ENCODE data around the gene COL19A1. TPM values are rescaled to one million over a fixed set of nuclear protein-coding genes. Genes with fewer than 3 reads are reported as not detected.

COL19A1 gene
- total and polyA plus RNA-seq, 9 of the 15 experiments (the other 6 are each of a cell fraction or from before 2014, with no cell fraction given) = not detected

DNA sequence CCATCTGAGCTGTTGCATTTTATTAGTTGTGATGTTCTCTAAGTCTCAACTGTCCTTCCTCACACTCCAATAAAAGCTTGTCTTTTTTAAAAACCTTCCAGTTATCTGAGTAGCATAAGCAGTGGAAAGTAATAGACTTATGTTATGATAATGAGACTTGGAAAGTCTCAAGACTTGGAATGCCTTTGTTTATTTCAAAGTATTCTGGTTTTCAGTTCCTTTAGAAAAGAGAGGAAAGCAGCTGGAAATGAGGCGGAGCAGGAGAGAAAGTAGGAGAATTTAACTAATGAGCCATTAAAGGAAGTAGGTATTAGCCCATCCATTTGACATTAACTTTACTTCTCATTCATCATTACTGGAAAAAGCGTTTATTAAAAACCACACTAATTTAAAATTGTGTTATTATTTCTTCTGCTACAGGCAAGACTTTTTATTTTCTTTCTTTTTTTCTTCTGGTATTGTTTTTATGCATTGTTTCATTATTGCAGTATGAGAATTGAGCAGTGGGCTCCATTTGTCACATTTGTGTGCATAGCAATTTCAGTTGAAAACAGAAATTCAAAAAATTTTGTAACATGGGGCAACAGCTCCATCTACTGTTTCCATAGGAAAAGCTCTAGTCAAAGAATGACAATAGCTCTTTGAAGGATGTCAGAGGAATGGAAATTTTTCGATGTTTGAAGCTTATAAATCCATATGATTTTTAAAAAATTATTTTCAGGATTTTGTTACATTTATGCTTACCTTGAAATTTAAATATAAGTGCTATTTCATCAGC lies 241.7 kb downstream of the COL19A1 start (continued):
- TF ChIP-seq CC2D1A (IDR thresholded peaks at IDR 0.05) (no peak), ZFP30 (CRISPR knock-in tag; IDR thresholded peaks at IDR 0.05; ENCODE audit: borderline replicate concordance) (no peak), BDP1 (IDR thresholded peaks at IDR 0.05; ENCODE audit: insufficient read depth, insufficient read length) (no peak), TCF7L2 (IDR thresholded peaks at IDR 0.05; ENCODE audit: low read depth, low read length) (no peak), GTF2E2 (tag; IDR thresholded peaks at IDR 0.05) (no peak), HMG20A (CRISPR knock-in tag; conservative IDR thresholded peaks at IDR 0.05) (no peak), KAT8 (IDR thresholded peaks at IDR 0.05; ENCODE audit: low read depth) (no peak), NCOA2 (IDR thresholded peaks at IDR 0.05; ENCODE audit: partially characterized antibody in 2 of 2) (no peak), HMG20B (CRISPR knock-in tag; IDR thresholded peaks at IDR 0.05) (no peak), ZNF23 (CRISPR knock-in tag; IDR thresholded peaks at IDR 0.05) (no peak), ARID2 (IDR thresholded peaks at IDR 0.05) (no peak), MECOM (CRISPR knock-in tag; IDR thresholded peaks at IDR 0.05) (no peak), EP300 (IDR thresholded peaks at IDR 0.05; ENCODE audit: low read length) (no peak), PRPF4 (IDR thresholded peaks at IDR 0.05; ENCODE audit: insufficient read depth, low read depth, low read length, poor library complexity, severe bottlenecking) (no peak)
- TF ChIP-seq, protein P1, sequence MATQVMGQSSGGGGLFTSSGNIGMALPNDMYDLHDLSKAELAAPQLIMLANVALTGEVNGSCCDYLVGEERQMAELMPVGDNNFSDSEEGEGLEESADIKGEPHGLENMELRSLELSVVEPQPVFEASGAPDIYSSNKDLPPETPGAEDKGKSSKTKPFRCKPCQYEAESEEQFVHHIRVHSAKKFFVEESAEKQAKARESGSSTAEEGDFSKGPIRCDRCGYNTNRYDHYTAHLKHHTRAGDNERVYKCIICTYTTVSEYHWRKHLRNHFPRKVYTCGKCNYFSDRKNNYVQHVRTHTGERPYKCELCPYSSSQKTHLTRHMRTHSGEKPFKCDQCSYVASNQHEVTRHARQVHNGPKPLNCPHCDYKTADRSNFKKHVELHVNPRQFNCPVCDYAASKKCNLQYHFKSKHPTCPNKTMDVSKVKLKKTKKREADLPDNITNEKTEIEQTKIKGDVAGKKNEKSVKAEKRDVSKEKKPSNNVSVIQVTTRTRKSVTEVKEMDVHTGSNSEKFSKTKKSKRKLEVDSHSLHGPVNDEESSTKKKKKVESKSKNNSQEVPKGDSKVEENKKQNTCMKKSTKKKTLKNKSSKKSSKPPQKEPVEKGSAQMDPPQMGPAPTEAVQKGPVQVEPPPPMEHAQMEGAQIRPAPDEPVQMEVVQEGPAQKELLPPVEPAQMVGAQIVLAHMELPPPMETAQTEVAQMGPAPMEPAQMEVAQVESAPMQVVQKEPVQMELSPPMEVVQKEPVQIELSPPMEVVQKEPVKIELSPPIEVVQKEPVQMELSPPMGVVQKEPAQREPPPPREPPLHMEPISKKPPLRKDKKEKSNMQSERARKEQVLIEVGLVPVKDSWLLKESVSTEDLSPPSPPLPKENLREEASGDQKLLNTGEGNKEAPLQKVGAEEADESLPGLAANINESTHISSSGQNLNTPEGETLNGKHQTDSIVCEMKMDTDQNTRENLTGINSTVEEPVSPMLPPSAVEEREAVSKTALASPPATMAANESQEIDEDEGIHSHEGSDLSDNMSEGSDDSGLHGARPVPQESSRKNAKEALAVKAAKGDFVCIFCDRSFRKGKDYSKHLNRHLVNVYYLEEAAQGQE (IDR thresholded peaks at IDR 0.05; ENCODE audit: borderline replicate concordance) = peak; percentile 64; the same call in 1 of the 2 replicates
- TF ChIP-seq, protein P1 (CRISPR knock-in tag; IDR thresholded peaks at IDR 0.05; ENCODE audit: low read depth) = no peak
- TF ChIP-seq, protein P2, sequence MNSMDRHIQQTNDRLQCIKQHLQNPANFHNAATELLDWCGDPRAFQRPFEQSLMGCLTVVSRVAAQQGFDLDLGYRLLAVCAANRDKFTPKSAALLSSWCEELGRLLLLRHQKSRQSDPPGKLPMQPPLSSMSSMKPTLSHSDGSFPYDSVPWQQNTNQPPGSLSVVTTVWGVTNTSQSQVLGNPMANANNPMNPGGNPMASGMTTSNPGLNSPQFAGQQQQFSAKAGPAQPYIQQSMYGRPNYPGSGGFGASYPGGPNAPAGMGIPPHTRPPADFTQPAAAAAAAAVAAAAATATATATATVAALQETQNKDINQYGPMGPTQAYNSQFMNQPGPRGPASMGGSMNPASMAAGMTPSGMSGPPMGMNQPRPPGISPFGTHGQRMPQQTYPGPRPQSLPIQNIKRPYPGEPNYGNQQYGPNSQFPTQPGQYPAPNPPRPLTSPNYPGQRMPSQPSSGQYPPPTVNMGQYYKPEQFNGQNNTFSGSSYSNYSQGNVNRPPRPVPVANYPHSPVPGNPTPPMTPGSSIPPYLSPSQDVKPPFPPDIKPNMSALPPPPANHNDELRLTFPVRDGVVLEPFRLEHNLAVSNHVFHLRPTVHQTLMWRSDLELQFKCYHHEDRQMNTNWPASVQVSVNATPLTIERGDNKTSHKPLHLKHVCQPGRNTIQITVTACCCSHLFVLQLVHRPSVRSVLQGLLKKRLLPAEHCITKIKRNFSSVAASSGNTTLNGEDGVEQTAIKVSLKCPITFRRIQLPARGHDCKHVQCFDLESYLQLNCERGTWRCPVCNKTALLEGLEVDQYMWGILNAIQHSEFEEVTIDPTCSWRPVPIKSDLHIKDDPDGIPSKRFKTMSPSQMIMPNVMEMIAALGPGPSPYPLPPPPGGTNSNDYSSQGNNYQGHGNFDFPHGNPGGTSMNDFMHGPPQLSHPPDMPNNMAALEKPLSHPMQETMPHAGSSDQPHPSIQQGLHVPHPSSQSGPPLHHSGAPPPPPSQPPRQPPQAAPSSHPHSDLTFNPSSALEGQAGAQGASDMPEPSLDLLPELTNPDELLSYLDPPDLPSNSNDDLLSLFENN (IDR thresholded peaks at IDR 0.05; ENCODE audit: low read depth in 2 of 2, low read length in 2 of 2) = no peak
